Transverse colon (tissue), 3 donors: Measurements from ENCODE around the gene SPINK14.

ENCODE experiments used
- CTCF ChIP-seq, 5 experiments: fragments of 200-600 bp in 3 of 5; fragments of 450-650 bp in 2 of 5; sonication (generic) in 3 of 5; IDR thresholded peaks; 1 replicate in 2 of 5; 2 replicates in 3 of 5; pipeline ENCODE4 v1.5.1; 2016 to 2017; ENCODE audit warnings: antibody characterized with exemption in 5 of 5, inconsistent platforms in 3 of 5, mild to moderate bottlenecking in 2 of 5, moderate library complexity in 1 of 5
- EP300 ChIP-seq: sonication (generic); formaldehyde crosslinking; IDR thresholded peaks from one replicate; pipeline ENCODE4 v1.6.1; 2017; ENCODE audit warnings: antibody characterized with exemption, low read depth
- POLR2A ChIP-seq: fragments of 450-650 bp; IDR thresholded peaks from one replicate; pipeline ENCODE4 v1.6.1; 2016; ENCODE audit warnings: antibody characterized with exemption, mild to moderate bottlenecking, moderate library complexity

GRCh38 chr5:148177207-148177606 is 8.9 kb downstream of the SPINK14 start:
- no peak for TF ChIP-seq EP300
- no peak for TF ChIP-seq CTCF (IDR thresholded peaks at IDR 0.05)
- no peak for TF ChIP-seq POLR2A
